Colonic mucosa (tissue), 4 donors: Measurements from ENCODE around the gene TIMM17A. TPM values are rescaled to one million over a fixed set of nuclear protein-coding genes. Genes with fewer than 3 reads are reported as not detected.

Experiments
- DNase-seq: peaks from one replicate; pipeline ENCODE4 v3.0.0-alpha.2; 2020
- H3K27ac ChIP-seq: fragments of 200-600 bp; one replicate; pipeline ENCODE4 v1.8.0; 2021
- H3K27me3 ChIP-seq: fragments of 200-600 bp; one replicate; pipeline ENCODE4 v1.8.0; 2021
- H3K36me3 ChIP-seq: fragments of 200-600 bp; one replicate; pipeline ENCODE4 v1.8.0; 2021
- H3K4me1 ChIP-seq: fragments of 200-600 bp; one replicate; pipeline ENCODE4 v1.8.0; 2021; ENCODE audit warnings: mild to moderate bottlenecking
- H3K4me3 ChIP-seq: fragments of 200-600 bp; one replicate; pipeline ENCODE4 v1.8.0; 2021
- H3K9ac ChIP-seq, 2 donors: one replicate each; pipeline ENCODE4 v1.7.0; 2013; ENCODE audit warnings: control low read depth in 2 of 2, low read depth in 2 of 2, low read length in 2 of 2
- H3K9me3 ChIP-seq: fragments of 200-600 bp; one replicate; pipeline ENCODE4 v1.8.0; 2021
- intact Hi-C: fragments of 100-400 bp; cut with DNase I; formaldehyde crosslinking; loops from one replicate; pipeline ENCODE4 v1.14.1; 2022
- total RNA-seq, 2 donors: library from RNA; stranded (reverse); fragmentation: NEBNext Ultra II Directional in 1 of 2; extraction: Animal tissue kit (Norgen Biotek cat#: 25700) in 1 of 2; gene quantifications; one replicate each; pipeline ENCODE4 v1.2.1, GENCODE V29; 2021
- TF ChIP-seq, protein P1 (sequence below): fragments of 200-600 bp; IDR thresholded peaks from one replicate; pipeline ENCODE4 v1.8.0; 2022; ENCODE audit warnings: antibody characterized with exemption, mild to moderate bottlenecking
- donor health status: healthy.
- donor health status: DM: no; HTN: no; CAD: no.
- donor health status: DM: no; HTN: no; CAD: no.

The TIMM17A gene
- total RNA-seq, 2 donors from 2014 or later, result 63.4 to 84.7 TPM

DNA sequence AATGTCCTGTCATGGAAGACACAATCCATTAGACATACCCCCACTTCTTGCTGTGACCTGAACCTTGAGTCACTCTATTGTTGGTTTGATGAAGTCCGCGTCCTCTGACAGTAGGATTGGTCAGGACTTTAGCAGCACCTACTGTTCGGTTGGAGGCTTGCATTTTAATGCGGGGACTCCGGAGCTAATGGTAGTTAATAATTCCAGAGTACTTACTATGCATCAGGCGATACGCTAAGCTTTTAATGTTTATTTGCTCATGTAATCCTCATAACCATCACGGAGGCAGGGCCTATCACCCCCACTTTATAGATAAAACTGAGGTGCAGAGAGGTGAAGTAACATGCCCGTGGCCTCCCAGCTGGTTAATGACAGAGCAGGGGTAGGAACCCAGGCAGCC, 47.2 kb downstream of the TIMM17A start:
- TF ChIP-seq, protein P1, sequence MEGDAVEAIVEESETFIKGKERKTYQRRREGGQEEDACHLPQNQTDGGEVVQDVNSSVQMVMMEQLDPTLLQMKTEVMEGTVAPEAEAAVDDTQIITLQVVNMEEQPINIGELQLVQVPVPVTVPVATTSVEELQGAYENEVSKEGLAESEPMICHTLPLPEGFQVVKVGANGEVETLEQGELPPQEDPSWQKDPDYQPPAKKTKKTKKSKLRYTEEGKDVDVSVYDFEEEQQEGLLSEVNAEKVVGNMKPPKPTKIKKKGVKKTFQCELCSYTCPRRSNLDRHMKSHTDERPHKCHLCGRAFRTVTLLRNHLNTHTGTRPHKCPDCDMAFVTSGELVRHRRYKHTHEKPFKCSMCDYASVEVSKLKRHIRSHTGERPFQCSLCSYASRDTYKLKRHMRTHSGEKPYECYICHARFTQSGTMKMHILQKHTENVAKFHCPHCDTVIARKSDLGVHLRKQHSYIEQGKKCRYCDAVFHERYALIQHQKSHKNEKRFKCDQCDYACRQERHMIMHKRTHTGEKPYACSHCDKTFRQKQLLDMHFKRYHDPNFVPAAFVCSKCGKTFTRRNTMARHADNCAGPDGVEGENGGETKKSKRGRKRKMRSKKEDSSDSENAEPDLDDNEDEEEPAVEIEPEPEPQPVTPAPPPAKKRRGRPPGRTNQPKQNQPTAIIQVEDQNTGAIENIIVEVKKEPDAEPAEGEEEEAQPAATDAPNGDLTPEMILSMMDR, result no peak
- intact Hi-C loops, result no loop called here
- Histone ChIP-seq H3K36me3 (peaks cover 19% of the 10 kb centered on the region), H3K9ac (no peak overlapping the region), H3K27me3 (no peaks in the 10 kb centered on the region), H3K27ac (no peak overlapping the region), H3K4me1 (no peaks in the 10 kb centered on the region), H3K9me3 (no peaks in the 10 kb centered on the region), H3K4me3 (no peak overlapping the region)
- DNase-seq, result no peak

- Histone ChIP-seq H3K27me3 (no peaks in the 10 kb centered on the region), H3K9ac (no peak overlapping the region), H3K4me1 (no peaks in the 10 kb centered on the region), H3K27ac (no peak overlapping the region), H3K36me3 (peaks cover 19% of the 10 kb centered on the region), H3K4me3 (no peak overlapping the region), H3K9me3 (no peaks in the 10 kb centered on the region)
- DNase-seq, result no peak
- intact Hi-C loops, result no loop called here
- TF ChIP-seq, protein P1, result no peak
Observed at GRCh38 chr1:202004711-202005110, 49.4 kb downstream of the TIMM17A start.

GRCh38 chr1:202005958-202006357, 50.7 kb downstream of the TIMM17A start:
- no peak overlapping the region for H3K27ac ChIP-seq

DNA sequence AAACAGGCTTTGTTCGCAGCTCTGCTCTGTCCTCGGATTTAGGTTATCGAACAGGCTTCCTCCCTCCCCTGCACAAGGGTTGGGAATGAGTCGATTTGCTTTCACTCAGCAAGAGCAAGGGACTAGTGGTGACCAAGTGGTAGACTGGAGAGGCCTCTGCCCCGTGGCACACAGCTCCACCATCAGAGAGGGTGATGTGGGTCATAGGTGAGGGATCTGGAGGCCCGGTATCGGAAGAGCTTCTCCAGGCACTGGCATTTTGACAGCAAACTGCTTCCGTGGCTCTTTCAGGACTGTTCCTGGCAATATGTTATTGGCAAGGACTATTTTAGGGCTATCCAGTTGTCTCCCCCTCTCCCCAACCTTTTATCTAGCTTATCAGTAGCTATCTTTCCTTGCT, 52.0 kb downstream of the TIMM17A start:
- Histone ChIP-seq H3K9ac (peak overlapping the region in 1 of 2 donors; percentile 98), H3K27ac (peak overlapping the region; percentile 84), H3K4me3 (no peak overlapping the region), H3K36me3 (peaks cover 14% of the 10 kb centered on the region), H3K4me1 (no peaks in the 10 kb centered on the region), H3K27me3 (no peaks in the 10 kb centered on the region), H3K9me3 (no peaks in the 10 kb centered on the region)
- TF ChIP-seq, protein P1, result no peak
- peak; percentile 40 for DNase-seq
- intact Hi-C loops, result no loop called here

More at GRCh38 chr1:202005958-202006357, 50.7 kb downstream of the TIMM17A start:
- Histone ChIP-seq H3K27me3 (no peaks in the 10 kb centered on the region), H3K4me1 (no peaks in the 10 kb centered on the region), H3K36me3 (peaks cover 19% of the 10 kb centered on the region), H3K4me3 (no peak overlapping the region), H3K9ac (no peak overlapping the region), H3K9me3 (no peaks in the 10 kb centered on the region)
- DNase-seq, result no peak
- intact Hi-C loops, result no loop called here
- TF ChIP-seq, protein P1, result no peak

GRCh38 chr1:202007805-202008489, 52.6 kb downstream of the TIMM17A start:
- TF ChIP-seq, protein P1, result no peak
- Histone ChIP-seq H3K4me3 (peak overlapping the region; percentile 35), H3K9ac (peak overlapping the region; percentile 40 to 98), H3K27me3 (no peaks in the 10 kb centered on the region), H3K36me3 (peaks cover 19% of the 10 kb centered on the region), H3K9me3 (no peaks in the 10 kb centered on the region), H3K27ac (peak overlapping the region; percentile 84), H3K4me1 (no peaks in the 10 kb centered on the region)
- peak; percentile 92 for DNase-seq
- intact Hi-C loops, result no loop called here
